GM18858 (cell line): ENCODE measurements around the gene HSPB6.
A peak's percentile ranks its signal among the peaks of the same experiment; 100 is the strongest.

Experiments
- ATAC-seq: cut with Tn5 transposase; IDR thresholded peaks from one replicate; pipeline ENCODE4 v1.9.1; 2021; ENCODE audit not compliant: unreplicated experiment

The HSPB6 gene

DNA sequence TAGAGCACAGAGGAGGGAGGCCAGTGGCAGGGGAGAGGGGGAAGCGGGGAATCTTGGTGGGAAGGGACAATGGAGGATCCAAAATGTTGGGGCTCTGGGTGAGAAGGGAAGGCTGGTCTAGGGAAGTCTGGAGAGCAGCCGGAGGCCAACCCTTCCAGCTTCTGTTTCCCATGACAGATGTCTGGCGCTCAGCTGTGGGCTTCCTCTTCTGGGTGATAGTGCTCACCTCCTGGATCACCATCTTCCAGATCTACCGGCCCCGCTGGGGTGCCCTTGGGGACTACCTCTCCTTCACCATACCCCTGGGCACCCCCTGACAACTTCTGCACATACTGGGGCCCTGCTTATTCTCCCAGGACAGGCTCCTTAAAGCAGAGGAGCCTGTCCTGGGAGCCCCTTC, 10.3 kb downstream of the HSPB6 start:
- no peak for ATAC-seq

DNA sequence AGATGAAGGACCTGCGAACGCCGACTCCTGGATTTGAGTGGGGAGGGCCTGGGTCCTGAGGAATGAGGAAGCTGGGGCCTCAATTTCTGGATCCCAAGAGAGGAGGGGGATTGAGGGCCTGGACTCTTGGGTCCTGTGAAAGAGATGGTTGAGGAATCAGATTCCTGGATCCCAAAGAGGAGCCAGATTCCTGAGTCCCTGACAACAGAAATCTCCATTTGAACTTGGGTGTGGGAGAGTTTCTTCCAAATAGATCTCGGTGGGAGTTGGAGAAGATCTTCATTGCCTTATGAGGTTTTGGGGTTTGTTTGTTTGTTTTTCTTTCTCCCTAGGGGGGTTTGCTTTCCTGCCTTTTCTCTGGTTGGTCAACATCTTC, 10.8 kb downstream of the HSPB6 start:
- ATAC-seq, result no peak

DNA sequence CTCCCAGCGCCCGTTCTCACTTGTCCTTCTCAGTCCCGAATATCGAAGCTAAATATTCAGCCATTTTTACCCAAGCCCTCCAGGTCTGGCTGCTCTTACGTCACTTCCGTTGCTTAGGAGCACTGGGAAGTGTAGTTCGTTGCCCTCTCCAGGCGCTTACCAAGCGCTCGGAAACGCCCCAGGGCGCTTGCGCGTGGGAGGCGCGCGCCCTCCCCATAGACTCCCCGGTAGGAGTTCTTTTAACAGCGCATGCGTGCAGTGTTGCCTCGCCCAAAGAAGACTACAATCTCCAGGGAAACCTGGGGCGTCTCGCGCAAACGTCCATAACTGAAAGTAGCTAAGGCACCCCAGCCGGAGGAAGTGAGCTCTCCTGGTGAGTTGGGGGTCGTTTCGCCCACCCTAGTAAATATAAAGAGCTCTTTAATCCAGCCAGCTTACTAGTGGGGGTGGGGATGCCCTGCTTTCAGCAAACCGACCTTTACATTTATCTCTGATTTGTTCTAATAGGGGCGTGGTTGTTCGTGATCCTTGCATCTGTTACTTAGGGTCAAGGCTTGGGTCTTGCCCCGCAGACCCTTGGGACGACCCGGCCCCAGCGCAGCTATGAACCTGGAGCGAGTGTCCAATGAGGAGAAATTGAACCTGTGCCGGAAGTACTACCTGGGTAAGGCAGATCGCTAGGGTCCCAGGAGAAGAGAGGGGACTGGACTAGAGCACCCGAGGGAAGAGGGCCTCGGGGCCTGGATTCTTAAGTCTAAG, 11.3 kb downstream of the HSPB6 start, which contains the start of the genes PSENEN and U2AF1L4:
TSS of gene PSENEN (plus strand) at position 324 of the 759 bp plus-strand sequence. CDS start at position 604, 280 bp downstream.
TSS of gene U2AF1L4 (minus strand) at position 91 of the 759 bp plus-strand sequence. CDS start at position 64, 27 bp downstream.
- peak; percentile 38 for ATAC-seq

- no peak for ATAC-seq
Observed at GRCh38 chr19:35744430-35745327, 12.2 kb downstream of the HSPB6 start.

- no peak for ATAC-seq
Observed at GRCh38 chr19:35743640-35744429, 13.0 kb downstream of the HSPB6 start.

DNA sequence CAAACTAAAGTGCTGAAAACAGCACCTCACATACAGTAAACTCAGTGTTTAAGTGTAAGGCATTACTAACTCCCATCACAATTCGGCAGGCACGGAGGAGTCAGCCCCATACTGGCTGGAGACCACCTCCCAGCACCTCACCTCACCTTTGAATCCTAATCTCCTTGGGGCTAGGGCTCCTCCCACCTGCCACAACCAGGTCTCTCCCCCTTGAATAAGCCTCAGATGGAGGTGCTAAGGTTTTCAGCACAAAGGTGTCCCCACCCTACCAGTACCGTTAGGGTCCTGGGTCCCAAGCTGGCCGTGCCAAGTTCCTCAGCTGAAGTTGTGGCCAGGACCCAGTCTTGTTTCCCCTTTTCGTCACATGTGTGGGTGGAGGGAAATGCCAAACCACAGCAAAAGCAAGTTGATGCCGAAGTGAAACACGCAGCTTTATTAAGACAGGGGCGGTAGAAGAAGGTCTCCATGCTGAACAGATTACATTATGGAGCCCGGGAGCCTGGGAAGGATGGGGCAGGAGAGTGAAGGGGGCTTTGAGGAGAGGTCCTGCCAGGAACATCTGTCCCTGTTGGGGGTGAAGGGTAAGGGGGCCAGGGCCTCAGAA, 14.6 kb downstream of the HSPB6 start, which contains the start of gene IGFLR1:
TSS of gene IGFLR1 (minus strand) at position 332 of the 604 bp plus-strand sequence. CDS start 1,272 bp downstream, outside the sequence.
- ATAC-seq, result no peak

- ATAC-seq, result no peak
Observed at GRCh38 chr19:35741203-35741515, 15.7 kb downstream of the HSPB6 start.

DNA sequence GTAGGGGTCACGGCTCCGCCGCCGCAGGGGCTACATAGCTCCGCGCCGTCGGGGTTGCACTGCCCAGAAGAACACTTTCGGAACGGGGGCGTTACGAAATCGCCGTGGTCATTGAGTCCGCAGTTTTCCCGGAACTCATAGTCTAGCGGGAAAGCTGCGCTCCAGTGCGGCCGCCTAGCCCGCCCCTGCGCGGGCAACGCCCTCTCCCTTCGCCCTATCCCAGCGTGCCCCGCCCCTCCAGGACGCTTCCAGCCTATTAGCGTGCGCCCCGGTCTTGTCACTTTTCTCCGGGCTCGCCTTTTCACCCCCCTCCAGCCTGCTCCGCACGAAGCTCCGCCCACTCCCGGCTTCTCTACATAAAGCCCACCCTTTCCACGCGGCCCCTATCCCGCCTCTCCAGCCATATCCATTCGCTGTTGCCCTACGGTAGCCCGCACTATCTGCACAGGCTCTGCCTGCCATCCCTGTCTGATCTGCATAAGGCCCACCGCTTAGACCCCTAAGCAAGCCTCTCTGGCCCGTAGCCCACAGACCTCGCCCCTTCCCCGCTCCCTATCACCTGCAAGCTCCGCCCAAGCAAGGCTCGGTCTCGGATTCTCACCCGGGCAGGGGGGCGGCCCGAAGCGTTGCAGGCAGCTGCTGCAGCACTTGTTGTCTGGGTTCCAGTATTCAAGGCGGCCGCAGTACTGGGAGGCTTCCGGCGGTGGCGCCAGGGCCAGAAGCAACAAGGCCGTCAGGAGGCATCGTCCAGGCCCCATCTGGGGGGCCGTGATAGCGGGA, 16.2 kb downstream of the HSPB6 start:
- peak; percentile 29 for ATAC-seq

GRCh38 chr19:35740108-35740422, 16.8 kb downstream of the HSPB6 start:
- ATAC-seq, result peak; percentile 14

DNA sequence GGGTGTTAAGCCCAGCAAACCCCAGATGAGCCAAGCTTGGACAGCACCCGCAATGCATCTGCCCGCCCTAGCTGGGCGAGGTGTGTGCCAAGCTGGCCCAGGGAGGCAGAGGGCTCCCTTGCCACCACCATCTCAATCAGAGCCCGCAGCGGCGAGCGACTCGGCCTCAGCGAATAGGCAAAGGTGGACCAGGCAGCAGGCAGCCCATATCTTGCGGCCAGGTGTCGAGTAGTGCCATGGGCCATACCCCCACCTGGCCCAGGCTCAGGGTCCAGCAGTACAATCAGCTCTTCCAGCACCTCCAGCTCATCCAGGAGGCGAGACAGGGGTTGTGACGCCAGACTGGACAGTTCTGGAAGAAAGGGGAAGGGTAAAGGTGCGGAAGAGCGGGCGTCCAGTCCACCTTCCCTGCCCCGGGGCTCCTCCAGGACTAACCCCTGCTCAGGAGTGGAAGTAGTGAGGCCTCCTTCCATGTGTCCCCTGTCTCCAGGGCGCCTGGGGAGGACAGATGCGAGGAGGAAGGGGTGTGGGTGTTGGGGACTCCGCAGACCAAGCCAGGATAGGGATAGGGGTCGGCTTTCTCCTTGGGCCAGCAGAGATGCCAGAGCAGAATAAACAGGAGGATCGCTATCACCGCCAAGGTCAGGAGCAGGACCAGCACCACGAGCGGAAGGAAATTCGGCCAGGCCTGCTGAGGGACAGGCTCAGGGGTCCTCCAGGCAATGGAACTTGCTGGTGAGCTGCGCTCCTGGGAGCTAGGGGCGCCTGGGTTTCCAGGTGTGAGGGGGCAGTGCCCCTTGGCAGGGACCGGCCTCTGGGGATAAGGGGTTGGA, 17.3 kb downstream of the HSPB6 start:
- ATAC-seq, result no peak

DNA sequence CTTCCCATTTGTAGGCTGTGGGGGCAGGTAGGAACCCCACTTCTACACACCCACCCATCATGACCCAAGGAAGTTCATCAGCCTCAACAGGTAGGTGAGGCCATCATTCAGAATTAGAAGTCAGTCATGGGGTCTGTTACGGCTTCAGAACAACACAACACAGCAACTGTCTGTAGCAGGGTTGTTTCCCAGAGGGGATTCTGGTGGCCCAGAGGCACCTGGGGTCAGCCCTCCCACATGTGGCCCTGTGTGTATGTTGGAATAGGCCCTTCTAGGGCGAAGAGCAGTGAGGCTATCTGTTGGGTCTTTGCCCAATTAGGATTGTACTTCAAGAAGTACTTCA, 18.0 kb downstream of the HSPB6 start:
- ATAC-seq, result no peak

GRCh38 chr19:35738021-35738886, 18.6 kb downstream of the HSPB6 start:
- no peak for ATAC-seq

- no peak for ATAC-seq
Observed at GRCh38 chr19:35736913-35737886, 19.6 kb downstream of the HSPB6 start.

- no peak for ATAC-seq
Observed at GRCh38 chr19:35734889-35735288, 21.9 kb downstream of the HSPB6 start.

GRCh38 chr19:35734273-35734672, 22.6 kb downstream of the HSPB6 start:
- no peak for ATAC-seq

DNA sequence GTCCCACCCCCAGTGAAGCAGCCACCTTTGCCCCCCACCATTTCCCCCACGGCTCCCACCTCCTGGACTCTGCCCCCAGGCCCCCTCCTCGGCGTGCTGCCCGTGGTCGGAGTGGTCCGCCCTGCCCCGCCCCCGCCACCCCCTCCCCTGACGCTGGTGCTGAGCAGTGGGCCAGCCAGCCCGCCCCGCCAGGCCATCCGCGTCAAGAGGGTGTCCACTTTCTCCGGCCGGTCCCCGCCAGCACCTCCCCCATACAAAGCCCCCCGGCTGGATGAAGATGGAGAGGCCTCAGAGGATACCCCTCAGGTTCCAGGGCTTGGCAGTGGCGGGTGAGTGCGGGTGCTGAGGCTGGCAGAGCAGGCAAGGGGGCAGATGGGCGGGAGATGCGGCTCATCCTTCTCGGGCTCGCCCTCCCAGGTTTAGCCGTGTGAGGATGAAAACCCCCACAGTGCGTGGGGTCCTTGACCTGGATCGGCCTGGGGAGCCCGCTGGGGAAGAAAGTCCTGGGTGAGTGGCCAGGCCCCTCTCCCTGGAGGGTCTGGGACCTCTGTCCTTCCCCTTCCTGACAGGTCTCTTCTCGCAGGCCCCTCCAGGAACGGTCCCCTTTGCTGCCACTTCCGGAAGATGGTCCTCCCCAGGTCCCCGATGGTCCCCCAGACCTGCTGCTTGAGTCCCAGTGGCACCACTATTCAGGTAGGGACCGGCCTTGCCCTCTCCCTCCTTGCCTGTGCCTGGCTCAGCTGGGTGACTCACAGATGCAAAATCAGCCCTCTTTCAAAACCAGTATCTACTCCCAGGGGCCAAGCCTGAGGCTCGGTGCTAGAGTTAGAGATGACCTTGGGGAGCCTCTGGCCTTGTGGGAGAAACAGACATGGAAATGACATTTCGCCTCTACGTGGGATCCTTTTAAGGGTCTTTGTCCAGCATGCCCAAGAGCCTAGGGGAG, 23.4 kb downstream of the HSPB6 start:
- ATAC-seq, result no peak
